ENCODE data around the gene IFIT5.

Gene IFIT5

DNA sequence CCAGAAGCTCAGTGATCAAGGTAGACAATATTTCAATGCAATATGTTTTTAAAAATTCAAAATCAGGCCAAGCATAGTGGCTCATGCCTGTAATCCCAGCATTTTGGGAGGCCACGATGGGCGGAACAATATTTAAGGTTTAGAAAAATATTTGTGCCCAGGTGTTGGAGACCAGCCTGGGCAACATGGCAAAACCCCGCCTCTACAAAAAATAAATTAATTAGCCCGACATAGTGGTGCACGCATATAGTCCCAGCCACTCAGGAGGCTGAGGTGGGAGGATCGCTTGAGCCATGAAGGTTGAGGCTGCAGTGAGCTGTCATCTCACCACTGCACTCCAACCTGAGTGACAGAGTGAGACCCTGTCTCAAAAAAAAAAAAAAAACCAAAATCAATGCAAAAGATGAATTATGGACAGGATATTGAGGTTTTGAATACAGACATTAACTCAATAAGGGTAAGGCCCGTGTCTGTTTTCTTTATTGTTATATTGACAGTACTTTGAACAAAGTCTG, 913 bp upstream of the IFIT5 start:
- Histone ChIP-seq H3K36me3 (ENCODE audit: control insufficient read depth, insufficient read depth, low read length) (no peaks in the 10 kb centered on the region), H3K4me3 (replicated peaks; ENCODE audit: low read depth, low read length) (peak overlapping the region; percentile 89), H3K27me3 (replicated peaks; ENCODE audit: control insufficient read depth, insufficient read depth, low read length) (no peaks in the 10 kb centered on the region)
- DNase-seq (ENCODE audit: extremely low read depth, insufficient read length), result no peak
- TF ChIP-seq, protein P1, sequence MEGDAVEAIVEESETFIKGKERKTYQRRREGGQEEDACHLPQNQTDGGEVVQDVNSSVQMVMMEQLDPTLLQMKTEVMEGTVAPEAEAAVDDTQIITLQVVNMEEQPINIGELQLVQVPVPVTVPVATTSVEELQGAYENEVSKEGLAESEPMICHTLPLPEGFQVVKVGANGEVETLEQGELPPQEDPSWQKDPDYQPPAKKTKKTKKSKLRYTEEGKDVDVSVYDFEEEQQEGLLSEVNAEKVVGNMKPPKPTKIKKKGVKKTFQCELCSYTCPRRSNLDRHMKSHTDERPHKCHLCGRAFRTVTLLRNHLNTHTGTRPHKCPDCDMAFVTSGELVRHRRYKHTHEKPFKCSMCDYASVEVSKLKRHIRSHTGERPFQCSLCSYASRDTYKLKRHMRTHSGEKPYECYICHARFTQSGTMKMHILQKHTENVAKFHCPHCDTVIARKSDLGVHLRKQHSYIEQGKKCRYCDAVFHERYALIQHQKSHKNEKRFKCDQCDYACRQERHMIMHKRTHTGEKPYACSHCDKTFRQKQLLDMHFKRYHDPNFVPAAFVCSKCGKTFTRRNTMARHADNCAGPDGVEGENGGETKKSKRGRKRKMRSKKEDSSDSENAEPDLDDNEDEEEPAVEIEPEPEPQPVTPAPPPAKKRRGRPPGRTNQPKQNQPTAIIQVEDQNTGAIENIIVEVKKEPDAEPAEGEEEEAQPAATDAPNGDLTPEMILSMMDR (IDR thresholded peaks at IDR 0.05; ENCODE audit: insufficient read depth, low read length, poor library complexity, severe bottlenecking), result no peak

DNA sequence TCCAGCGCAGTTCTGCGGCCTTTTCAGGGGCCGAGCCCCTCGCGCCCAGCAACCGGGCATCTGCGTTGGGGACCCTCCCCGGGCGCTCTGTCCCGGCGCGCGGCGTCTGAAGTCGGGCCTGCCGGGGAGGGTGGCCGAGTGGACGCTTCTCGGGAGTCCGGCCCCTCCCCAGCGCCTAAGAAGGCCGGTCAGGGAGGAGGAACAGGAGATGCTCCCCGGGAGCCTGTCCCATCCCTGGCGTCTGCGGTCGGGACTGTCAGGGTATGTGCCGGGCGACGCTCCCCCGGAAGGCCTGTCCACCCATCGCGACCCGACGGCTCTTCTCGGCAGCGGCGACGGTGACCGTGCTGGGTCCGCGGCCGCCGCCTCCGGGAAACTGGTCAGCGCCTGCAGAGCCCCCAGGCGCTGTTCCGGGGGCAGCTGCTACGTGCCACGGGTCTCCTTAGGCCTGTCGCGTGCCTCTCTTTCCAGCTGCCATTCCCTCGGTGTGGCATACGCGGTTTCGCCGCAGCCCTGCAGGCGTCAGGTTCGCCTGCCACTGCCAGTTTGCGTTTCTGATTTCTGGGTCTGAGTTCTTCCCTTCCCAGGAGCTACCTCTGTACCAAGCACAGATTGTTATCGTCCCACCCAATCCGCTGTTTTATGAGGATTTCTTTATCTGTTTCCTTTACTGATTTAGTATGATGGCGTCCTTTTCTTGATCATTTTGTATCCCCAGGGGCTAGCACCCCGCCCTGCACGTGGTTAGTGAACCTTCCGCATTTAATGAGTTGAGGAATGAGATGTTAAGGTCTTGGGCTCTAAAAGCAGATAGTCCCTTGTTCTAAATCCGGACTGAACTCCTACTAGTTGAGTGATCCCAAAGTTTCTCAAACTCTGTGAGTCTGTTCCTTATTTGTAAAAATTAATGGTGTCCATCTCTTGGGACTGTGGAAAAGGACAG, 782 bp downstream of the IFIT5 start:
- Histone ChIP-seq H3K4me3 (replicated peaks; ENCODE audit: low read depth, low read length) (peak overlapping the region; percentile 89), H3K36me3 (ENCODE audit: control insufficient read depth, insufficient read depth, low read length) (no peaks in the 10 kb centered on the region), H3K27me3 (replicated peaks; ENCODE audit: control insufficient read depth, insufficient read depth, low read length) (no peaks in the 10 kb centered on the region)
- DNase-seq (ENCODE audit: extremely low read depth, insufficient read length), result peak; percentile 70
- TF ChIP-seq, protein P1 (IDR thresholded peaks at IDR 0.05; ENCODE audit: insufficient read depth, low read length, poor library complexity, severe bottlenecking), result no peak

DNA sequence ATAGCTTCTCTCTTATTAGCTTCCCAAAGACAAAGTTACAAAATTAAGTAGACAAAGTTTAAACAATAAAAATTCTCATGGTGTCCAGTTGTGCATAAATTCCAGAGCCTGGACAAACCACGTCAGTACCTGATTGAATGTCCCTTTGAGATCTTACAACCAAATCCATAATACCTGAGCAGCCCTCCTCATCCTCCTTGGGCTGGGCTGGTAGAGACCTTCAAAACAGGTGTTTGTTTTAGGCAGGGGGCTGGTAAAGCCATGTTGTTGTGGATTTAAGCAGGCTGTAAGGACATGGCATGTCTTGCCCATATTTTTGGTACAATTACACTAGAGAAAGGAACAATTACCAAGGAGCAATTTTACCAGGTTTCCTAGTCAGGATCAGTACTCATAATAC, 2.1 kb downstream of the IFIT5 start:
- Histone ChIP-seq H3K27me3 (replicated peaks; ENCODE audit: control insufficient read depth, insufficient read depth, low read length) (no peaks in the 10 kb centered on the region), H3K4me3 (replicated peaks; ENCODE audit: low read depth, low read length) (no peak overlapping the region), H3K36me3 (ENCODE audit: control insufficient read depth, insufficient read depth, low read length) (peaks cover 4% of the 10 kb centered on the region)
- TF ChIP-seq, protein P1 (IDR thresholded peaks at IDR 0.05; ENCODE audit: insufficient read depth, low read length, poor library complexity, severe bottlenecking), result no peak
- no peak for DNase-seq (ENCODE audit: extremely low read depth, insufficient read length)

DNA sequence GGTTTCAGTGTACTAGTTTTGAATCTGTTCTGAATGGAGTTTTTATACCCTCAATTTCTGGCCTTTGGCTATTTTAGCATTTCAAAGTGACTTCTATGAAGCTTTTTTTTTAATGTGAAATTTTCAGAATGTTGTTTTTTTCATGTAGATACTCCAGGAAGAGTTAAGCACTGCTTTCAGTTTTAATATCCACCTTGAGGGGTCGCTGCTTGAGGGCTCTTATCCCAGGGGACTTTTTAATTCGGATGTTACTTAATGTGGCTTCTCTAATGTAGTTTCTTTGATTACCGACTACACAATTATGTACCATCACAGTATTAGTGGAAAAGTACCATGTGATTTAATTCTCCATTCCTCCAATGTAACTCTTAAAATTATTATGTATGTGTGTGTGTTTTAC, 5.2 kb downstream of the IFIT5 start:
- DNase-seq (ENCODE audit: extremely low read depth, insufficient read length), result no peak

DNA sequence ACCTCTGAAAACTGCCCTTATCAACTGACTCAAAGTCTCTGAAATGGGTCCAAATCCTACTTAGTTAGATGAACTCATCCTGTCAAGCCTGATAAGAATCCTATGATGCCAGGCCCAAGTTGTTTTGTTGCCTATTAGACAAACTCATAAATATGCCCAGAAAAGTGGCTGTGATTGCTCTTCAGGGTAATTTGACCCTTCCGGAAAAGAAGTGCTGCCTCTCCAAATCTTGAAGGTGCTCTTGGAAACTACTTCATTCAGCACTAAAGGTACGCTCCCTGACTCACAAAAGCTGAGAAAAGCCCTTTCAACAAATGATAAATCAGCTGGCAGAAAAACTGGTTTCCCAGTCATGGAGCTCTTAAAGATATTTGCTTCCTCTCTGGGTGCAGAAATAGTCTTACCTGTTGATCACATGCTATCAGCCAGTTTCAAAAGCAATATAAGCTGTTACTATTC, 6.7 kb downstream of the IFIT5 start:
- DNase-seq (ENCODE audit: extremely low read depth, insufficient read length), result no peak
- Histone ChIP-seq H3K36me3 (ENCODE audit: control insufficient read depth, insufficient read depth, low read length) (peaks cover 4% of the 10 kb centered on the region), H3K4me3 (replicated peaks; ENCODE audit: low read depth, low read length) (no peak overlapping the region), H3K27me3 (replicated peaks; ENCODE audit: control insufficient read depth, insufficient read depth, low read length) (no peaks in the 10 kb centered on the region)
- TF ChIP-seq, protein P1 (IDR thresholded peaks at IDR 0.05; ENCODE audit: insufficient read depth, low read length, poor library complexity, severe bottlenecking), result no peak

More for the DNA sequence above, 5.2 kb downstream of the IFIT5 start:
- no peak overlapping the region for H3K4me3 ChIP-seq (replicated peaks; ENCODE audit: low read depth, low read length)
- TF ChIP-seq, protein P1 (IDR thresholded peaks at IDR 0.05; ENCODE audit: insufficient read depth, low read length, poor library complexity, severe bottlenecking), result peak; percentile 44
- H3K36me3 ChIP-seq (ENCODE audit: control insufficient read depth, insufficient read depth, low read length), result peaks cover 4% of the 10 kb centered on the region
- no peaks in the 10 kb centered on the region for H3K27me3 ChIP-seq (replicated peaks; ENCODE audit: control insufficient read depth, insufficient read depth, low read length)
